GM18517 (cell line): ENCODE measurements around the gene LZTS3.
"Not testable (repeated sequence)": the region's sequence is repeated elsewhere in the genome, so short reads cannot be mapped to it uniquely, and the experiment has no call there.

Experiments
- ATAC-seq: cut with Tn5 transposase; IDR thresholded peaks from one replicate; pipeline ENCODE4 v1.9.1; 2021; ENCODE audit warnings: mild to moderate bottlenecking, moderate library complexity; ENCODE audit not compliant: unreplicated experiment

The LZTS3 gene

GRCh38 chr20:3168829-3169590 is 4.3 kb downstream of the LZTS3 start:
- no peak for ATAC-seq

- ATAC-seq, result no peak
Observed at GRCh38 chr20:3168079-3168828, 5.1 kb downstream of the LZTS3 start.

GRCh38 chr20:3167738-3168078 is 5.6 kb downstream of the LZTS3 start:
- no peak for ATAC-seq

GRCh38 chr20:3166913-3167342 is 6.4 kb downstream of the LZTS3 start:
- no peak for ATAC-seq

GRCh38 chr20:3166338-3166912 is 6.9 kb downstream of the LZTS3 start:
- ATAC-seq, result no peak

- ATAC-seq, result no peak
Observed at GRCh38 chr20:3165473-3166337, 7.6 kb downstream of the LZTS3 start.

- no peak for ATAC-seq
Observed at GRCh38 chr20:3164763-3165410, 8.5 kb downstream of the LZTS3 start.

- no peak for ATAC-seq
Observed at GRCh38 chr20:3164043-3164762, 9.1 kb downstream of the LZTS3 start.

GRCh38 chr20:3163099-3164042 is 10.0 kb downstream of the LZTS3 start:
- no peak for ATAC-seq

- no peak for ATAC-seq
Observed at GRCh38 chr20:3162080-3162611, 11.2 kb downstream of the LZTS3 start.

GRCh38 chr20:3161316-3162079 is 11.9 kb downstream of the LZTS3 start:
- ATAC-seq, result no peak

- ATAC-seq, result no peak
Observed at GRCh38 chr20:3160418-3160817, 12.9 kb downstream of the LZTS3 start.

- ATAC-seq, result no peak
Observed at GRCh38 chr20:3158968-3159431, 14.3 kb downstream of the LZTS3 start.

- no peak for ATAC-seq
Observed at GRCh38 chr20:3157817-3158216, 15.5 kb downstream of the LZTS3 start.

GRCh38 chr20:3156811-3157619 is 16.3 kb downstream of the LZTS3 start:
- ATAC-seq, result peak; percentile 56

GRCh38 chr20:3152057-3152644 is 21.2 kb downstream of the LZTS3 start:
- not testable (repeated sequence) for ATAC-seq
